Nephron progenitor cell (in vitro differentiated cells): ENCODE data around the gene CFAP20.
"Not testable (repeated sequence)": the region's sequence is repeated elsewhere in the genome, so short reads cannot be mapped to it uniquely, and the experiment has no call there.

Source experiments
- DNase-seq: peaks from one replicate; pipeline ENCODE4 v3.0.0; 2021
- H3K27ac Mint-ChIP-seq: 2 replicates; pipeline ENCODE4 v1.8.0; 2021; ENCODE audit warnings: mild to moderate bottlenecking, moderate library complexity, mixed read lengths
- H3K27me3 Mint-ChIP-seq: 2 replicates; pipeline ENCODE4 v1.8.0; 2021; ENCODE audit warnings: mild to moderate bottlenecking, low read depth, mixed read lengths; ENCODE audit not compliant: poor library complexity
- H3K36me3 Mint-ChIP-seq: 2 replicates; pipeline ENCODE4 v1.8.0; 2021; ENCODE audit warnings: low read depth, mixed read lengths
- H3K4me1 Mint-ChIP-seq: 2 replicates; pipeline ENCODE4 v1.8.0; 2021; ENCODE audit warnings: mixed read lengths
- H3K4me3 Mint-ChIP-seq: 2 replicates; pipeline ENCODE4 v1.8.0; 2021; ENCODE audit warnings: mild to moderate bottlenecking, moderate library complexity, mixed read lengths
- H3K9me3 Mint-ChIP-seq: 2 replicates; pipeline ENCODE4 v1.8.0; 2021; ENCODE audit warnings: mild to moderate bottlenecking, moderate library complexity, mixed read lengths
- CTCF ChIP-seq: fragments of 200-600 bp; sonication (generic); IDR thresholded peaks from 2 replicates; pipeline ENCODE4 v1.5.0; 2021; ENCODE audit warnings: antibody characterized with exemption

The CFAP20 gene

GRCh38 chr16:58099097-58099955 is 29.9 kb downstream of the CFAP20 start:
- no peak for TF ChIP-seq CTCF
- H3K4me1 Mint-ChIP-seq = peaks cover 36% of the 10 kb centered on the region
- no peak overlapping the region for H3K4me3 Mint-ChIP-seq
- no peaks in the 10 kb centered on the region for H3K9me3 Mint-ChIP-seq
- H3K36me3 Mint-ChIP-seq = no peaks in the 10 kb centered on the region
- no peak overlapping the region for H3K27ac Mint-ChIP-seq
- H3K27me3 Mint-ChIP-seq = peaks cover under 1% of the 10 kb centered on the region
- no peak for DNase-seq

GRCh38 chr16:58098207-58099096 is 30.7 kb downstream of the CFAP20 start:
- no peak for DNase-seq
- H3K4me3 Mint-ChIP-seq = no peak overlapping the region
- H3K4me1 Mint-ChIP-seq = peaks cover 36% of the 10 kb centered on the region
- no peaks in the 10 kb centered on the region for H3K9me3 Mint-ChIP-seq
- H3K27me3 Mint-ChIP-seq = peaks cover 4% of the 10 kb centered on the region
- no peaks in the 10 kb centered on the region for H3K36me3 Mint-ChIP-seq
- H3K27ac Mint-ChIP-seq = no peak overlapping the region
- no peak for TF ChIP-seq CTCF

GRCh38 chr16:58096249-58096648 is 32.9 kb downstream of the CFAP20 start:
- H3K9me3 Mint-ChIP-seq = no peaks in the 10 kb centered on the region
- peak overlapping the region; percentile 39 for H3K27ac Mint-ChIP-seq
- no peak for DNase-seq
- TF ChIP-seq CTCF = no peak
- peaks cover 38% of the 10 kb centered on the region for H3K4me1 Mint-ChIP-seq
- H3K36me3 Mint-ChIP-seq = no peaks in the 10 kb centered on the region
- no peak overlapping the region for H3K4me3 Mint-ChIP-seq
- H3K27me3 Mint-ChIP-seq = peaks cover 12% of the 10 kb centered on the region

GRCh38 chr16:58095575-58095960 is 33.6 kb downstream of the CFAP20 start:
- Mint-ChIP-seq H3K4me1 (peaks cover 33% of the 10 kb centered on the region), H3K27me3 (peaks cover 12% of the 10 kb centered on the region)
- H3K4me3 Mint-ChIP-seq, H3K36me3 Mint-ChIP-seq, H3K27ac Mint-ChIP-seq, DNase-seq, H3K9me3 Mint-ChIP-seq: not testable (repeated sequence)

- no peak for TF ChIP-seq CTCF
- Mint-ChIP-seq H3K27ac (no peak overlapping the region), H3K4me3 (no peak overlapping the region), H3K9me3 (no peaks in the 10 kb centered on the region), H3K4me1 (peaks cover 27% of the 10 kb centered on the region), H3K36me3 (no peaks in the 10 kb centered on the region), H3K27me3 (peaks cover 12% of the 10 kb centered on the region)
- no peak for DNase-seq
Measured at GRCh38 chr16:58094791-58095574, 34.2 kb downstream of the CFAP20 start.

GRCh38 chr16:58094026-58094425 is 35.2 kb downstream of the CFAP20 start:
- peaks cover 19% of the 10 kb centered on the region for H3K4me1 Mint-ChIP-seq
- no peaks in the 10 kb centered on the region for H3K9me3 Mint-ChIP-seq
- DNase-seq = no peak
- no peak for TF ChIP-seq CTCF
- peaks cover 12% of the 10 kb centered on the region for H3K27me3 Mint-ChIP-seq
- H3K4me3 Mint-ChIP-seq = no peak overlapping the region
- H3K27ac Mint-ChIP-seq = no peak overlapping the region
- H3K36me3 Mint-ChIP-seq = no peaks in the 10 kb centered on the region

GRCh38 chr16:58090396-58090795 is 38.8 kb downstream of the CFAP20 start:
- H3K27me3 Mint-ChIP-seq = peaks cover 12% of the 10 kb centered on the region
- H3K36me3 Mint-ChIP-seq, H3K27ac Mint-ChIP-seq, DNase-seq, H3K9me3 Mint-ChIP-seq, H3K4me3 Mint-ChIP-seq: not testable (repeated sequence)
- H3K4me1 Mint-ChIP-seq = peaks cover 15% of the 10 kb centered on the region
